Neuronal stem cell (in vitro differentiated cells): ENCODE measurements around the gene HTR2A.

ENCODE experiments used
- DNase-seq: peaks from one replicate; pipeline ENCODE4 v3.0.0-alpha.2; 2013; ENCODE audit warnings: low spot score
- H2AFZ ChIP-seq: one replicate; pipeline ENCODE4 v1.6.1; 2013; ENCODE audit warnings: mild to moderate bottlenecking, low read length, inconsistent platforms
- H2AK5ac ChIP-seq: 2 replicates; pipeline ENCODE4 v1.6.1; 2013; ENCODE audit warnings: low read depth, mild to moderate bottlenecking, inconsistent platforms, low read length, moderate library complexity, mixed read lengths
- H2BK120ac ChIP-seq: 2 replicates; pipeline ENCODE4 v1.6.1; 2013; ENCODE audit warnings: low read depth, mild to moderate bottlenecking, inconsistent platforms, low read length, moderate library complexity, mixed read lengths
- H2BK12ac ChIP-seq: one replicate; pipeline ENCODE4 v1.6.1; 2013; ENCODE audit warnings: low read length, inconsistent platforms
- H2BK15ac ChIP-seq: 2 replicates; pipeline ENCODE4 v1.6.1; 2013; ENCODE audit warnings: mild to moderate bottlenecking, low read length, inconsistent platforms, mixed read lengths
- H2BK5ac ChIP-seq: one replicate; pipeline ENCODE4 v1.6.1; 2013; ENCODE audit warnings: inconsistent platforms, mild to moderate bottlenecking, low read length, moderate library complexity
- H3K14ac ChIP-seq: one replicate; pipeline ENCODE4 v1.6.1; 2013; ENCODE audit warnings: low read length, inconsistent platforms
- H3K18ac ChIP-seq: 2 replicates; pipeline ENCODE4 v1.6.1; 2013; ENCODE audit warnings: low read length, inconsistent platforms
- H3K23ac ChIP-seq: 2 replicates; pipeline ENCODE4 v1.6.1; 2013; ENCODE audit warnings: low read depth, mild to moderate bottlenecking, mixed read lengths, low read length, inconsistent platforms; ENCODE audit not compliant: poor library complexity
- H3K27ac ChIP-seq: replicated peaks from 3 replicates; pipeline ENCODE4 v1.5.1; 2013; ENCODE audit warnings: low read length, inconsistent platforms
- H3K27me3 ChIP-seq, 3 experiments: 2 replicates each; pipeline ENCODE4 v1.6.1; 2013; ENCODE audit warnings: low read length in 3 of 3, mild to moderate bottlenecking in 2 of 3, inconsistent platforms in 1 of 3, low read depth in 1 of 3, mixed read lengths in 1 of 3, moderate library complexity in 1 of 3; ENCODE audit not compliant: control insufficient read depth in 3 of 3, insufficient read depth in 3 of 3
- H3K36me3 ChIP-seq, 2 donors: replicated peaks in 1 of 2; 2 replicates each; pipeline ENCODE4 v1.6.1; 2013; ENCODE audit warnings: low read length in 2 of 2; ENCODE audit not compliant: control insufficient read depth in 2 of 2, insufficient read depth in 2 of 2
- H3K4ac ChIP-seq: 2 replicates; pipeline ENCODE4 v1.6.1; 2013; ENCODE audit warnings: inconsistent platforms, mild to moderate bottlenecking, low read length, moderate library complexity
- H3K4me1 ChIP-seq, 2 donors: 1 replicate in 1 of 2; 2 replicates in 1 of 2; pipeline ENCODE4 v1.6.1; 2013; ENCODE audit warnings: low read length in 2 of 2, low read depth in 1 of 2; ENCODE audit not compliant: control insufficient read depth in 2 of 2, insufficient read depth in 1 of 2
- H3K4me2 ChIP-seq: one replicate; pipeline ENCODE4 v1.6.1; 2013; ENCODE audit warnings: mild to moderate bottlenecking, low read length, inconsistent platforms; ENCODE audit not compliant: insufficient read depth, poor library complexity, severe bottlenecking
- H3K4me3 ChIP-seq, 2 donors: 2 replicates each; pipeline ENCODE4 v1.5.1; 2013; ENCODE audit warnings: low read length in 2 of 2, mild to moderate bottlenecking in 2 of 2, inconsistent platforms in 1 of 2, moderate library complexity in 1 of 2
- H3K79me1 ChIP-seq: one replicate; pipeline ENCODE4 v1.6.1; 2013; ENCODE audit warnings: low read depth, mild to moderate bottlenecking, inconsistent platforms, low read length, moderate library complexity
- H3K9ac ChIP-seq: one replicate; pipeline ENCODE4 v1.6.1; 2013; ENCODE audit warnings: mild to moderate bottlenecking, low read depth, low read length, inconsistent platforms; ENCODE audit not compliant: poor library complexity
- H3K9me3 ChIP-seq, 2 donors: replicated peaks in 1 of 2; 2 replicates each; pipeline versions ENCODE3 to v1.6.1; 2013; ENCODE audit warnings: low read length in 2 of 2, mild to moderate bottlenecking in 2 of 2, inconsistent platforms in 1 of 2, low read depth in 1 of 2, mixed read lengths in 1 of 2, moderate library complexity in 1 of 2; ENCODE audit not compliant: control insufficient read depth in 2 of 2, insufficient read depth in 1 of 2
- H4K8ac ChIP-seq: one replicate; pipeline ENCODE4 v1.6.1; 2013; ENCODE audit warnings: low read depth, mild to moderate bottlenecking, inconsistent platforms, low read length, moderate library complexity
- H4K91ac ChIP-seq: one replicate; pipeline ENCODE4 v1.6.1; 2013; ENCODE audit warnings: low read length, low read depth, mild to moderate bottlenecking, inconsistent platforms; ENCODE audit not compliant: poor library complexity
- WGBS, 2 donors: extraction: QIAGEN DNeasy Blood & Tissue Kit; methylation state at CpG; one replicate each; pipeline ENCODE4 v1.1.7; 2013; ENCODE audit warnings: missing lambda C conversion rate in 2 of 2, mixed read lengths in 1 of 2; ENCODE audit not compliant: insufficient read length in 2 of 2, insufficient replicate concordance in 1 of 2; ENCODE audit errors: extremely low coverage in 2 of 2; 5-methylcytosine and 5-hydroxymethylcytosine counted together

The HTR2A gene

DNA sequence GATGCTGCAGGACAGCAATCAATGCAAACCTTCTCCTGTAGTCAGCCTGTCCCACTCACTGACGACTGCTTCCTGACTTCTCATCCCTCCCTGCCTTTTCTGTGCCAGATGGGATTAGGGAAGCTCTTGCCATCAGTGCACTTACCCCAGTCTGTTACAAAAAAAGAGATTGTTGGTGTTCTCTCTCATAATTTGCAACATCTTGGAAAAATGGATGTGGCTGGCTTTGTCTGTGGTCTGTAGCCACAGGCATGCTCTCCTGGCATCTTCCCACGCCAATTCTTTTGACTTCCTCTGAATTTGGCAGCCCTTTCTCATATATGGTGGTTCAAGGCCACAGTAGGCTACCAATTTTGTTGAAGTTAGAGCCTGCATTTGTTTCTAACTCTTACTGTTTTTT is 11.6 kb upstream of the HTR2A start:
- Histone ChIP-seq H3K4me2 (no peak overlapping the region), H3K14ac (no peak overlapping the region), H2BK120ac (no peak overlapping the region), H3K9ac (no peak overlapping the region), H4K8ac (peak overlapping the region; percentile 50), H2BK5ac (no peak overlapping the region), H2AFZ (no peak overlapping the region), H3K4ac (no peak overlapping the region), H3K18ac (no peak overlapping the region), H3K23ac (no peak overlapping the region), H2BK15ac (no peak overlapping the region), H3K27me3 (no peaks in the 10 kb centered on the region), H3K36me3 (no peaks in the 10 kb centered on the region), H3K79me1 (no peaks in the 10 kb centered on the region), H3K4me3 (no peak overlapping the region), H3K9me3 (peaks cover 0 to 2% of the 10 kb centered on the region in 2 donors), H3K27ac (no peak overlapping the region), H2BK12ac (no peak overlapping the region), H2AK5ac (no peak overlapping the region), H4K91ac (no peak overlapping the region), H3K4me1 (no peaks in the 10 kb centered on the region)
- no peak for DNase-seq
- WGBS, 2 donors = no CpG with 5 or more reads among the region's 2 CpGs

DNA sequence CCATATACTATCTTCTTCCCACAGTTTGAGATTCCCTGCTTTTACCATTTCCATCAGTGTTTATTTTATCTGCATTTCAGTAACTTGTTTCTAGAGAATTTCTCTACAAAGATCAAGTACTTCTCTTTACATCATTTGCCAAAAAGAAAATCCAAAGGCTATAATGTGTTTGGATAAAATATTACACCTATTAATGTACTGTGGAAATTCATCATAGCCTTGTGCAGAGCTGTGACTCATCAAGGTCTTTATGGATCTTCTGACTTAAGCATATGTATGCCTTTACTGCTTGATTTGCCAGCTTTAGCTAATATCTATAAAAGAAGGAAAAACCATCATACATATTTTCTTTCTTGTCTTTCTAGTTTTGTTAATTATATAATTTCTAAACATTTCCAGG is 9.6 kb upstream of the HTR2A start:
- DNase-seq = no peak
- H3K23ac ChIP-seq = no peak overlapping the region

DNA sequence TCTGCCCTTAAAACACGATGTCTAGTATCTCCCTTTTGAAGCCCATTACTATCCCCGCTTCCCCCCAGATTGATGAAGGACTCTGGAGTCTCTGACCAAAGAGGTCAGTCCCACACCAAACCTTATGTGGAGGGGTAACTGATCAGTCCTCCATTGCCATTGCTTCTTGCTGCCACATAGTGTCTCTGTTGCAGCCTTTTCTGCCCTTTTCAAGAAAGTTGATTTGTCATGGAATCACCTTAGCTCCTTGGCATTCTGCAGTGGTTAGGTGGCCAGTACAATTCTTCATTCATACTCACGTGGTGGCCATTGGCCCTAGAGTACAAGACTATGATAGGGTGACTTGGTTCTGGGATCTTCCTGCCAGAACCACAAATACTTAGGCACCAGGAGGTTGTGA is 8.4 kb upstream of the HTR2A start:
- Histone ChIP-seq H2BK12ac (no peak overlapping the region), H2AFZ (no peak overlapping the region), H3K27ac (no peak overlapping the region), H4K8ac (no peak overlapping the region), H2BK5ac (no peak overlapping the region), H3K36me3 (no peaks in the 10 kb centered on the region), H2AK5ac (no peak overlapping the region), H3K79me1 (no peaks in the 10 kb centered on the region), H3K4ac (no peak overlapping the region), H2BK120ac (no peak overlapping the region), H2BK15ac (no peak overlapping the region), H3K4me3 (no peak overlapping the region), H4K91ac (no peak overlapping the region), H3K18ac (no peak overlapping the region), H3K23ac (no peak overlapping the region), H3K4me1 (no peaks in the 10 kb centered on the region), H3K14ac (no peak overlapping the region), H3K4me2 (no peak overlapping the region), H3K9me3 (no peaks in the 10 kb centered on the region), H3K9ac (no peak overlapping the region), H3K27me3 (no peaks in the 10 kb centered on the region)
- DNase-seq = no peak
- WGBS, 2 donors = no CpG with 5 or more reads among the region's 3 CpGs

More for the DNA sequence above, 9.6 kb upstream of the HTR2A start:
- H3K14ac ChIP-seq = no peak overlapping the region
- no peak overlapping the region for H3K18ac ChIP-seq
- H3K9ac ChIP-seq = no peak overlapping the region
- H4K91ac ChIP-seq = no peak overlapping the region
- no peak overlapping the region for H3K27ac ChIP-seq
- H2BK15ac ChIP-seq = no peak overlapping the region
- H2BK5ac ChIP-seq = no peak overlapping the region
- no peaks in the 10 kb centered on the region for H3K9me3 ChIP-seq
- H3K4me1 ChIP-seq = no peaks in the 10 kb centered on the region
- no peaks in the 10 kb centered on the region for H3K36me3 ChIP-seq
- H3K4ac ChIP-seq = no peak overlapping the region
- H3K4me3 ChIP-seq = no peak overlapping the region
- H4K8ac ChIP-seq = no peak overlapping the region
- H3K4me2 ChIP-seq = no peak overlapping the region
- H2BK120ac ChIP-seq = no peak overlapping the region
- no peaks in the 10 kb centered on the region for H3K27me3 ChIP-seq
- no peaks in the 10 kb centered on the region for H3K79me1 ChIP-seq
- no peak overlapping the region for H2AK5ac ChIP-seq
- no peak overlapping the region for H2BK12ac ChIP-seq
- H2AFZ ChIP-seq = no peak overlapping the region

DNA sequence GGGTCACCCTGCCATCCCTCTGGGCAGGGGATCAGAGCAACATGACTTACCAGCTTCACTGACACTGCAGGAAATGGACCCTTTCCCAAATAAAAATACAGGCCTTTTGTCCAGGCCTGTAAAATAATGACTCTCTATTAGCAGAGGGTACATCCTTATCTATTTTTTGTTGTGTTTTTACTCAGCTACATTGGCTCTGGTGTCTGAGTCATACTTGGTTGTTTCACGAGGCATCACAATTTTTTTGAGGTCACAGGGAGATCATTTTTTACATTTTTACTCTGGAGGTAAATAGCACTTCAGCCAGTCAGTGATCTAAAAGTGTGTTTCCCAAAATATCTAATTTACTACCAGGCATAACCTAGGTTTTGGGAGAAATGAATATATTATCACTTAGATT is 6.9 kb upstream of the HTR2A start:
- Histone ChIP-seq H3K9me3 (no peaks in the 10 kb centered on the region), H3K18ac (no peak overlapping the region), H3K27ac (no peak overlapping the region), H3K4me3 (no peak overlapping the region), H3K9ac (no peak overlapping the region), H3K14ac (no peak overlapping the region), H3K36me3 (no peaks in the 10 kb centered on the region), H2BK120ac (no peak overlapping the region), H2BK12ac (no peak overlapping the region), H3K4ac (no peak overlapping the region), H2BK5ac (no peak overlapping the region), H3K4me1 (no peaks in the 10 kb centered on the region), H3K23ac (no peak overlapping the region), H3K4me2 (no peak overlapping the region), H3K27me3 (no peaks in the 10 kb centered on the region), H3K79me1 (no peaks in the 10 kb centered on the region), H4K91ac (no peak overlapping the region), H2BK15ac (no peak overlapping the region), H2AFZ (no peak overlapping the region), H2AK5ac (no peak overlapping the region), H4K8ac (no peak overlapping the region)
- no peak for DNase-seq
- WGBS, 2 donors = no CpG with 5 or more reads among the region's 1 CpG
